HG03520 (cell line): ENCODE data around the gene POLR2J3.
"Not testable (repeated sequence)": the region's sequence is repeated elsewhere in the genome, so short reads cannot be mapped to it uniquely, and the experiment has no call there.

Experiments
- ATAC-seq: cut with Tn5 transposase; IDR thresholded peaks from one replicate; pipeline ENCODE4 v1.9.1; 2021; ENCODE audit warnings: mild to moderate bottlenecking, moderate library complexity; ENCODE audit not compliant: unreplicated experiment

Gene POLR2J3

GRCh38 chr7:102572261-102573239 is at the start of gene POLR2J3:
TSS of gene POLR2J3 (minus strand) at chr7:102572583. CDS start at chr7:102572521, 62 bp downstream.
- peak; percentile 92 for ATAC-seq

- not testable (repeated sequence) for ATAC-seq
Measured at GRCh38 chr7:102618122-102618521, 45.7 kb upstream of the POLR2J3 start.

- ATAC-seq = peak; percentile 68
Measured at GRCh38 chr7:102616507-102617125, 44.2 kb upstream of the POLR2J3 start, which contains the start of gene RASA4. TSS of gene RASA4 (minus strand) at chr7:102616756. CDS start at chr7:102616689, 67 bp downstream.

- not testable (repeated sequence) for ATAC-seq
Measured at GRCh38 chr7:102615930-102616329, 43.5 kb upstream of the POLR2J3 start.

GRCh38 chr7:102614873-102615272 is 42.5 kb upstream of the POLR2J3 start:
- ATAC-seq = not testable (repeated sequence)

GRCh38 chr7:102614346-102614697 is 41.9 kb upstream of the POLR2J3 start:
- ATAC-seq = not testable (repeated sequence)

GRCh38 chr7:102613575-102614345 is 41.4 kb upstream of the POLR2J3 start:
- peak; percentile 59 for ATAC-seq

- ATAC-seq = not testable (repeated sequence)
Measured at GRCh38 chr7:102611675-102612325, 39.4 kb upstream of the POLR2J3 start.

- peak; percentile 30 for ATAC-seq
Measured at GRCh38 chr7:102611013-102611674, 38.8 kb upstream of the POLR2J3 start.

GRCh38 chr7:102610441-102610840 is 38.1 kb upstream of the POLR2J3 start:
- ATAC-seq = not testable (repeated sequence)

GRCh38 chr7:102609734-102610133 is 37.4 kb upstream of the POLR2J3 start:
- ATAC-seq = not testable (repeated sequence)

- ATAC-seq = not testable (repeated sequence)
Measured at GRCh38 chr7:102606848-102607247, 34.5 kb upstream of the POLR2J3 start.

GRCh38 chr7:102604431-102605145 is 32.2 kb upstream of the POLR2J3 start:
- ATAC-seq = not testable (repeated sequence)

- ATAC-seq = not testable (repeated sequence)
Measured at GRCh38 chr7:102602317-102602716, 29.9 kb upstream of the POLR2J3 start.

- not testable (repeated sequence) for ATAC-seq
Measured at GRCh38 chr7:102599699-102600098, 27.3 kb upstream of the POLR2J3 start.

- not testable (repeated sequence) for ATAC-seq
Measured at GRCh38 chr7:102596036-102596435, 23.7 kb upstream of the POLR2J3 start.

GRCh38 chr7:102593637-102594334 is 21.4 kb upstream of the POLR2J3 start:
- ATAC-seq = peak; percentile 72

- ATAC-seq = not testable (repeated sequence)
Measured at GRCh38 chr7:102592477-102593019, 20.2 kb upstream of the POLR2J3 start.
